ENCODE measurements around the gene TRPC3. TPM values are rescaled to one million over a fixed set of nuclear protein-coding genes. Genes with fewer than 3 reads are reported as not detected.

TRPC3 gene
- total and polyA plus RNA-seq, 2 of the 8 experiments (the other 6 are each of a cell fraction or from before 2014, with no cell fraction given) = 0.37 to 0.41 TPM

GRCh38 chr4:121913667-121914066 lies 38.2 kb downstream of the TRPC3 start:
- no peaks in the 10 kb centered on the region for H3K36me3 ChIP-seq (ENCODE audit: control insufficient read depth in 2 of 4, insufficient read depth in 4 of 4, low read length in 3 of 4)
- H3K23me2 ChIP-seq (ENCODE audit: low read depth, low read length) = no peaks in the 10 kb centered on the region
- no peak overlapping the region for H2BK5ac ChIP-seq (ENCODE audit: low read depth, low read length)
- H3K4ac ChIP-seq (replicated peaks; ENCODE audit: insufficient read length, low read depth, low read length) = no peak overlapping the region
- no peak overlapping the region for H4K91ac ChIP-seq (replicated peaks; ENCODE audit: insufficient read length, low read length)
- H2BK120ac ChIP-seq (replicated peaks; ENCODE audit: low read depth, low read length) = no peak overlapping the region
- H3K18ac ChIP-seq (ENCODE audit: extremely low read depth, low read length) = no peak overlapping the region
- no peak overlapping the region for H3K14ac ChIP-seq (ENCODE audit: insufficient read length)
- no peak overlapping the region for H2AFZ ChIP-seq (ENCODE audit: low read length)
- no peak overlapping the region for H2AK5ac ChIP-seq (ENCODE audit: low read depth, low read length)
- FAIRE-seq (no peak), DNase-seq (ENCODE audit: low read depth in 1 of 2, low spot score in 2 of 2) (no peak)
- H2BK12ac ChIP-seq (ENCODE audit: low read depth, low read length) = no peak overlapping the region
- no peak overlapping the region for H2BK15ac ChIP-seq (ENCODE audit: low read length)
- H3K27ac ChIP-seq (ENCODE audit: low read depth, low read length) = no peak overlapping the region
- H3K4me1 ChIP-seq (replicated peaks in 1 of 4; ENCODE audit: control insufficient read depth in 3 of 4, insufficient read depth in 4 of 4, low read length in 3 of 4) = no peaks in the 10 kb centered on the region
- no peak overlapping the region for H4K5ac ChIP-seq (ENCODE audit: insufficient read length, low read depth, low read length)
- H3K56ac ChIP-seq (replicated peaks; ENCODE audit: insufficient read length, low read depth, low read length) = no peak overlapping the region
- H3K4me2 ChIP-seq (ENCODE audit: insufficient read depth in 1 of 2, low read depth in 2 of 2, low read length in 2 of 2) = no peak overlapping the region
- no peak overlapping the region for H3K9ac ChIP-seq (replicated peaks in 1 of 4; ENCODE audit: extremely low read depth in 1 of 4, low read depth in 3 of 4, low read length in 3 of 4)
- H3K9me3 ChIP-seq (ENCODE audit: insufficient read depth in 2 of 2, low read depth in 1 of 2, low read length in 1 of 2) = no peaks in the 10 kb centered on the region
- TF ChIP-seq SUZ12 (IDR thresholded peaks at IDR 0.05; ENCODE audit: low read length) = no peak
- no peak for TF ChIP-seq CTBP2 (IDR thresholded peaks at IDR 0.05; ENCODE audit: borderline replicate concordance, insufficient read depth, insufficient read length, low read length)
- no peak for TF ChIP-seq GTF2F1 (IDR thresholded peaks at IDR 0.05; ENCODE audit: borderline replicate concordance, low read depth, low read length)
- no peak for TF ChIP-seq SP1 (IDR thresholded peaks at IDR 0.05; ENCODE audit: low read depth, low read length)
- no peak for TF ChIP-seq RBBP5 (IDR thresholded peaks at IDR 0.05; ENCODE audit: borderline replicate concordance, low read depth, low read length)
- TF ChIP-seq BACH1 (IDR thresholded peaks at IDR 0.05; ENCODE audit: low read length) = no peak
- POLR2A ChIA-PET (ENCODE audit: partially characterized antibody) = no interaction called here
- H3K23ac ChIP-seq (ENCODE audit: insufficient read length) = no peak overlapping the region
- no peak overlapping the region for H3K4me3 ChIP-seq (ENCODE audit: extremely low read depth in 1 of 4, insufficient read depth in 2 of 4, low read depth in 3 of 4, low read length in 4 of 4)
- WGBS, 2 experiments (ENCODE audit: extremely low coverage in 1 of 2, insufficient coverage in 1 of 2, insufficient read length in 1 of 2, insufficient replicate concordance in 2 of 2, low coverage in 1 of 2, low lambda C conversion rate in 2 of 2, missing lambda C conversion rate in 1 of 2) = 93% methylated on average over 2 of the region's 2 CpGs; no CpG with 5 or more reads in 1 of the 2 experiments
- CTCF ChIA-PET (ENCODE audit: partially characterized antibody) = interaction anchor here (2.0 kb wide), 1 partner anchor 13 kb away, joined by 12 read pairs; no protein-coding TSS in a partner anchor
- no peaks in the 10 kb centered on the region for H3K79me1 ChIP-seq (ENCODE audit: low read depth, low read length)
- no peaks in the 10 kb centered on the region for H3K79me2 ChIP-seq (ENCODE audit: control insufficient read depth in 1 of 2, insufficient read depth in 2 of 2, low read length in 2 of 2)
- no peak overlapping the region for H2BK20ac ChIP-seq (ENCODE audit: low read length)
- no peaks in the 10 kb centered on the region for H4K20me1 ChIP-seq (replicated peaks in 1 of 2; ENCODE audit: control insufficient read depth in 1 of 2, insufficient read depth in 2 of 2, low read length in 2 of 2)
- no peaks in the 10 kb centered on the region for H3K27me3 ChIP-seq (replicated peaks in 1 of 4; ENCODE audit: control insufficient read depth in 3 of 4, extremely low read depth in 1 of 4, insufficient read depth in 3 of 4, low read length in 3 of 4)
- H4K8ac ChIP-seq (ENCODE audit: extremely low read depth, insufficient read depth, low read length) = no peak overlapping the region
